Skeletal muscle cell (primary cell): ENCODE results near the gene SORCS1.

ENCODE experiments used
- DNase-seq: peaks from one replicate; pipeline ENCODE4 v3.0.0-alpha.2; 2010; ENCODE audit warnings: low read depth
- H3K4me3 ChIP-seq: 2 replicates; pipeline ENCODE4 v1.5.1; 2011; ENCODE audit warnings: low read depth, mild to moderate bottlenecking, control low read depth, low read length, moderate library complexity

SORCS1 gene

DNA sequence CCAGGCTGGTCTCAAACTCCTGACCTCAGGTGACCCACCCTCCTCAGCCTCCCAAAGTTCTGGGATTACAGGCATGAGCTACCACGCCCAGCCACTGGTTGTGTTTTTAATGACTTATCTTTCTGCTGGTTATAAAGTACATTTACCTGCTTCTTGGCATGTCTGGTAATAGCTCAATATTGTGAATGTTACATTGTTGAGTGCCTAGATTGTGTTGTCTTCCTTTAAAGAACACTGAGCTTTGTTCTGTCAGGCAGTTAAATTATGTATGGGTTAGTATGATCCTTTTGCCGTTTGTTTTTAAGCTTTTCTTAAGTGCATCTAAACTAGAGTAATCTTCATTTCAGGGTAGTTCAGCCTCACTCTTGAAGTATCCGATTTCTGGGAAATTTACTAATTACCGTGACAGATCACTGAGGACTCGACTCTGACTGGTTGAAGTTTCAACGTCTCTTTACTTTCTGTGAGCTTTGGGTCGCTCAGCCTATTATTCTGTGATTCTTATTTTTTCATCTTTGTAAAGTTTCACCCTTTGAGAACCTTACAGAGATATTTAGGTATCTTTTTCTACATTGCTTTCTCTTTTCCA lies 617.4 kb downstream of the SORCS1 start:
- H3K4me3 ChIP-seq, result no peak overlapping the region
- no peak for DNase-seq

DNA sequence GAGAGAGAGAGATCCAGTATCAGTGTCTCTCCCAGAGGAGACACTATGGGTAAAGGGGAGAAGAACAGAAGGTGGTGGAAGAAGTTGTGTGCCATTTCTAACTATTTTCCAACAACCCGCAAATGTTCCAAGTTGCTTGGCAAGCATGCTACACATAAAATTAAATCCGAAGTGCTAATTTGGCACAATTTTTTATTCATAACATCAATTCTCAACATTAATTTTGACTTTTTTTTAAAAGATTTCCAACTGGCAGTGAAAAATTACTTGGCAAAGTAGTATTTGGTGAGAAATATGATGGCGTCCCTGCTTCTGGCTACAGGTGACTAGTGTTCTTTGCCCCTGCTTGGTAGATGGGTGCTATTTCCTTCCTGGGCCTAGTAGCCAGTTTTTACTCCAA lies 622.0 kb downstream of the SORCS1 start:
- DNase-seq, result no peak
- no peak overlapping the region for H3K4me3 ChIP-seq

DNA sequence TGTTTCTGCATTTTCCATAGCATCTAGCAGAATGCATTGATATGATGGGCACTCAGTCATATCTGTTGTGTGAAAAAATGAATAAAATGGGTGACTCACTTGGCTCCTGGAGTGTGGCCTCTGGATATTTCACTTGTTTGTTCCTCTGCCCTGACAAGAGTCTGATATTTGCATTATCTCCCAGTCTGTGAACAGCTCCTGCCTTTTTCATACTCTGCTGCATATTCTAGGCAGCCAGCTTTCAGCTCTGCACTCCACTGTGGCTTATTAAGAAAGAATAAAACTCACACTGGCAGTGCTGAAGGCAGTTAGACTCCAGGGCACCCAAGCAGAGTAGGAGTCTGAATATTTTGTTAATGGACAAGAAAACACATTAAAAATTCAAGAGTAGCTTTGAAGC lies 623.9 kb downstream of the SORCS1 start:
- no peak for DNase-seq
- H3K4me3 ChIP-seq, result no peak overlapping the region

- H3K4me3 ChIP-seq, result no peak overlapping the region
- DNase-seq, result no peak
Observed at GRCh38 chr10:106537866-106538265, 626.6 kb downstream of the SORCS1 start.

DNA sequence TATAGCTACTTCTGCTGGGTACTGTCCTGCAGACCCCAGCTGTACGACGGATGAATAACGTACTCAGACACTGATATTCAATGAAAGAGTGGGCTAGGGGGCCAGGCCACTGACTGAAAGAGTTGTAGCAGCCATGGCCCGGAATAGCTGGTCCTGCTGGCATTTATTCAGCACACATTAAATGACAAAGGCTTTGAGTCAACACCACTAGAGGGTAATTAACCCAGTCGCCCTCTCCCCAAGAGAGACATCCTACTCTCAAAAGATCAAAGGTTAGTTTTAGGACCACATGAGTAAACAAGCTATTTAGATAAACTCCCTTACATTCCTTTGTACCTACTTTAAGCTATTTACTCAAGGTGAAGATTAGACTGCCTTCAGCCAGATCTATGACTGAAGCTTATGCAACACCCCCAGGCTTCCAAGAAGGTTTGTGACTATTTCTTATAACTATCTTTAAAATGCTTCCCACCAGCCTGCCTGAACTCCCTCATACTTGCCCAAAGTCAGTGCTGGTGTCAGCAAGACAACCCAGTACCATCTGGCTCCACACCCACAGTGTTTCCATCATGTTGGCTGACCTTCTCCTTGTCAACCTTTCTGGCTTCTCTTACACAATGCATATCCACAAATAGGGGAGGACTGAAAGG lies 629.1 kb downstream of the SORCS1 start:
- DNase-seq, result no peak
- no peak overlapping the region for H3K4me3 ChIP-seq

GRCh38 chr10:106534441-106534840 lies 630.1 kb downstream of the SORCS1 start:
- no peak overlapping the region for H3K4me3 ChIP-seq

GRCh38 chr10:106528702-106529101 lies 635.8 kb downstream of the SORCS1 start:
- no peak overlapping the region for H3K4me3 ChIP-seq
- no peak for DNase-seq

More at GRCh38 chr10:106534441-106534840, 630.1 kb downstream of the SORCS1 start:
- no peak for DNase-seq

DNA sequence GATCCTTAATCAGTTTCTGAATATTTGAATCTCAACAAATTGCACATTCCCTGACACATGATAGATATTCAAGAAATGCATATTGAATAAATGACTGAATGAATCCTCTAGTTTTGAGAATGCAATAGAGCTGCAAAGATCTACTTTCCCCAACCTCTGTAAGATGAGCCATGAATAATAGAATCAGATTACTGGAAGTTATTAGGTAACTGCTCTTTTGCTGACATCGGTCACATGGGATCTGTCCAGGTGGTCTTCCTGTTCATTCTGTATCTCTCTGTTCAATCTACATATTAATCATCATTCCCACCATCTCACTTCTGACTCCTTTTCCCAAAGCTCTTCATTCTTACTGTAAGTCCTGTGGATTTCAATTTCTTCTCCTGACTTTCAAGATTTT lies 638.7 kb downstream of the SORCS1 start:
- DNase-seq, result no peak
- no peak overlapping the region for H3K4me3 ChIP-seq
